Cardiac muscle cell (in vitro differentiated cells and primary cell): ENCODE data around the gene COL27A1. TPM values are rescaled to one million over a fixed set of nuclear protein-coding genes. Genes with fewer than 3 reads are reported as not detected.

ENCODE experiments used
- DNase-seq, 2 donors: peaks; one replicate each; pipeline versions ENCODE4 v3.0.0 to v3.0.0-alpha.2; 2010 to 2017; ENCODE audit warnings: low read depth in 1 of 2, low spot score in 1 of 2
- H3K27ac ChIP-seq: fragments of 200-600 bp; sonication (generic); 2 replicates; pipeline ENCODE4 v1.5.1; 2016
- H3K27me3 ChIP-seq: fragments of 200-600 bp; sonication (generic); 2 replicates; pipeline ENCODE4 v1.6.0; 2016; ENCODE audit warnings: control low read depth
- H3K36me3 ChIP-seq: fragments of 200-600 bp; sonication (generic); 2 replicates; pipeline ENCODE4 v1.5.1; 2016; ENCODE audit warnings: control low read depth
- H3K4me1 ChIP-seq: fragments of 200-600 bp; sonication (generic); 2 replicates; pipeline ENCODE4 v1.8.1; 2017; ENCODE audit warnings: low read depth, mild to moderate bottlenecking, mixed run types
- H3K4me3 ChIP-seq: fragments of 200-600 bp; sonication (generic); 2 replicates; pipeline ENCODE4 v1.5.1; 2016; ENCODE audit warnings: mild to moderate bottlenecking
- H3K9me3 ChIP-seq: fragments of 200-600 bp; sonication (generic); 2 replicates; pipeline ENCODE4 v1.5.1; 2017; ENCODE audit warnings: low read depth, mild to moderate bottlenecking, control low read depth
- polyA plus RNA-seq: library from polyadenylated mRNA; unstranded; fragments of >200 nt; fragmentation: Nextera tagmentation; extraction: Ambion mirVana; gene quantifications from 2 replicates; pipeline ENCODE4 v1.2.1, GENCODE V29; 2016
- total RNA-seq: library from RNA; depleted of rRNA; stranded (reverse); fragments of >200 nt; gene quantifications from 2 replicates; pipeline ENCODE4 v1.2.3, GENCODE V29; 2016
- TF ChIP-seq, protein P1 (sequence below): IDR thresholded peaks from 2 replicates; pipeline ENCODE4 v1.5.1; 2012; ENCODE audit warnings: low read depth, mild to moderate bottlenecking, low read length

The COL27A1 gene
- total and polyA plus RNA-seq, 2 experiments from 2014 or later, result 12.2 to 19.2 TPM

DNA sequence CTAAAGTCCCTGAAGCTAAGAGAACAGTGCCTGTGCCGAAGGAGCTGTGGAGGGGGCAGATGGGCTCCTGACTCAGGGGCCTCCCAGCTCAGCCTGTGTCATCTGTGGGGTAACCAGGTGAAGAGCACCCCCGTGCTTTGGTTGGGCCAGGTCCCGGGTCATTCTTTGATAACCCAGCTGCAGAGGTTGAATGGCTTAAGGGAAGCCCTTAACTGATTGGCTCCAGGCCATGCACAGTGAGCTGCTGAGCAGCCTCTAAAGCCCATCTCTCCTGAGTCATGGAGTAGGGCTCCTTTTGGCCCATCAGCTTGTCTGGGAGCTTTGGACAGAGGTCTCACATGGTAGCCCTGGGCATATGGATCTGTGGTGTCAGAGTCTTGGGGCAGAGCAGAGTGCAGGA lies 28.7 kb downstream of the COL27A1 start:
- no peak overlapping the region for H3K27ac ChIP-seq
- H3K36me3 ChIP-seq, result no peaks in the 10 kb centered on the region
- TF ChIP-seq, protein P1, sequence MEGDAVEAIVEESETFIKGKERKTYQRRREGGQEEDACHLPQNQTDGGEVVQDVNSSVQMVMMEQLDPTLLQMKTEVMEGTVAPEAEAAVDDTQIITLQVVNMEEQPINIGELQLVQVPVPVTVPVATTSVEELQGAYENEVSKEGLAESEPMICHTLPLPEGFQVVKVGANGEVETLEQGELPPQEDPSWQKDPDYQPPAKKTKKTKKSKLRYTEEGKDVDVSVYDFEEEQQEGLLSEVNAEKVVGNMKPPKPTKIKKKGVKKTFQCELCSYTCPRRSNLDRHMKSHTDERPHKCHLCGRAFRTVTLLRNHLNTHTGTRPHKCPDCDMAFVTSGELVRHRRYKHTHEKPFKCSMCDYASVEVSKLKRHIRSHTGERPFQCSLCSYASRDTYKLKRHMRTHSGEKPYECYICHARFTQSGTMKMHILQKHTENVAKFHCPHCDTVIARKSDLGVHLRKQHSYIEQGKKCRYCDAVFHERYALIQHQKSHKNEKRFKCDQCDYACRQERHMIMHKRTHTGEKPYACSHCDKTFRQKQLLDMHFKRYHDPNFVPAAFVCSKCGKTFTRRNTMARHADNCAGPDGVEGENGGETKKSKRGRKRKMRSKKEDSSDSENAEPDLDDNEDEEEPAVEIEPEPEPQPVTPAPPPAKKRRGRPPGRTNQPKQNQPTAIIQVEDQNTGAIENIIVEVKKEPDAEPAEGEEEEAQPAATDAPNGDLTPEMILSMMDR, result no peak
- peaks cover 21% of the 10 kb centered on the region for H3K4me1 ChIP-seq
- H3K4me3 ChIP-seq, result no peak overlapping the region
- DNase-seq, result peak; percentile 33 to 54
- H3K9me3 ChIP-seq, result no peaks in the 10 kb centered on the region
- H3K27me3 ChIP-seq, result no peaks in the 10 kb centered on the region

GRCh38 chr9:114184866-114185265 lies 29.5 kb downstream of the COL27A1 start:
- Histone ChIP-seq H3K27me3 (no peaks in the 10 kb centered on the region), H3K27ac (no peak overlapping the region), H3K9me3 (no peaks in the 10 kb centered on the region), H3K4me3 (no peak overlapping the region), H3K4me1 (peaks cover 21% of the 10 kb centered on the region), H3K36me3 (no peaks in the 10 kb centered on the region)
- TF ChIP-seq, protein P1, result no peak
- no peak for DNase-seq

DNA sequence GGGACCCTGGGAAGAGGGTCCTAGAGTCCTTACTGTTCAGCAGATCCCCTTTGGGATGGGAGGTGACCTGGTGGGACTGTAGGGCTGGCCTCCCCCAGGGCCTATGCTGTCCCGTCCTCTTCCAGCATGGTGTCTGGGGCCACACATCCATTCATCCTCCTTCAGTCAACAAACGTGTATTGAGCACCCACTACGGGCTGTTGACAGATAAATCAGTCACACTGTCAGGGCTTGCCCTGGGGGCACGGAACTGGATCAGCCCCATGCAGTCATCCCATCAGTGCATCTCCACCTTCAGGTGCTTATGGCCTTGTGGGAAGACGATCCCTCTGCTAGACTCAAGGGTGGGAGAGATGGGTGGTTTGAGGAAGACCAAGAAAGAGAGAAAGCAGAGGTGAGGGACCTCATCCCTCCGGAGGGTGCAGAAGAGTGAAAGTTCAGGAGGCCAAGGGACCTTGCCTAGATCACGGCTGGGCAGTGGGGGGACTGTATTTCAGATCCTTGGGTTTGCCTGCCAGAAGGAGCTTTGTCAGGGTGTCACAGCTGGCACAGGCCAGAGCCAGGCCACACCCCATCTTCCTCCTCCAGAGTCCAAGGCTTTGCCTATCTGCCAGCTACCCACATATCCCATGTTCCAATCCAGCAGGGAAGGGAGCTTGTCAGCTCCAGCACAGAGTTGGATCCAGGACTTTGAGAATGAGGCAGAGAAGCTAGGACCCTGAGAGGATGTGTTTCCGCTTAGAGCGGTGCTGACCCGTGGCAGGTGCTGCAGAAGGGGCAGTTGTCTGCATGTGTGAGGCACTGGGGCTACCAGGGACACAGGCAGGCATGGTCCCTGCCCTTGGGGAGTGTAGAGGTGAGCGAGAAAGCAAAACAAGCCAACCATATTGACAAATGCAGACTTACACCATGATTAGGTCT lies 30.5 kb downstream of the COL27A1 start:
- H3K4me3 ChIP-seq, result no peak overlapping the region
- H3K27ac ChIP-seq, result no peak overlapping the region
- TF ChIP-seq, protein P1, result no peak
- H3K36me3 ChIP-seq, result no peaks in the 10 kb centered on the region
- no peaks in the 10 kb centered on the region for H3K27me3 ChIP-seq
- H3K4me1 ChIP-seq, result peaks cover 19% of the 10 kb centered on the region
- no peak for DNase-seq
- H3K9me3 ChIP-seq, result no peaks in the 10 kb centered on the region

DNA sequence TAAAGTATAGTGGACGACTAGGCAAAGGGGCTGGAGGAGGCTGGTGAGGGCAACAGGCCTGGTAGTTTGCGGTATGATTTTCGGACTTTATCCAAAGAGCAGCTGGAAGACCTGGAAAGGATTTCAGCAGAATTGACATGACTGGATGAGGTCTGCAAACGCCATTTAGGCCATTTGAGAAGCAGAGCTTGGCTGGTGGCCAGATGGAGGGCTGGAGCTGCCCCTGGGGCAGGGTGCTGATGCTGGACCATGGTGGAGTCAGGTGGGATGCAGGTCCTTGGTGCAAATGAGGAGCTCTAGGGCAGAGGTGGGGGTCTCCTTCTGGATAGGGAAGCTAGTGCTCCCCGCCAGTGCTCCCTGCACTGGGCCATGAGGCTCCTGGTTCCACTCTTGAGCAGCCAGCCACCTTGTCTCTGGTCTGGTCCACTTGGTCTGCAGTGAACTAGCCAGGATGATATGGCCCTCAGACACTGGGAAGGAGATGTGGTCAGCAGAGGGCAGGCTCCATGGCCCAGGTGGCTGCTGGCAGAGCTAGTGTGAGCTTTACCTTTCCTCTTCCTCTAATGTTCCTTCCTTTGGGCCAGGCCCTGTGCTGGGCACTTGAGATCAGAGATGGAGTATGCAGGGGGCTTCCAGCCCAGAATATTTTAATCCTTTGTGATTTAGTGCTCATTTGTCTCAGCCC lies 31.4 kb downstream of the COL27A1 start:
- no peak for DNase-seq
- Histone ChIP-seq H3K36me3 (no peaks in the 10 kb centered on the region), H3K27me3 (no peaks in the 10 kb centered on the region), H3K4me3 (no peak overlapping the region), H3K9me3 (no peaks in the 10 kb centered on the region), H3K27ac (no peak overlapping the region), H3K4me1 (peaks cover 10% of the 10 kb centered on the region)
- TF ChIP-seq, protein P1, result no peak

- H3K4me1 ChIP-seq, result peaks cover 8% of the 10 kb centered on the region
- H3K36me3 ChIP-seq, result no peaks in the 10 kb centered on the region
Measured at GRCh38 chr9:114187827-114188226, 32.5 kb downstream of the COL27A1 start.

More at GRCh38 chr9:114187827-114188226, 32.5 kb downstream of the COL27A1 start:
- no peak overlapping the region for H3K27ac ChIP-seq
- TF ChIP-seq, protein P1, result no peak
- no peak overlapping the region for H3K4me3 ChIP-seq
- H3K27me3 ChIP-seq, result no peaks in the 10 kb centered on the region
- no peaks in the 10 kb centered on the region for H3K9me3 ChIP-seq
- no peak for DNase-seq
